GM21723 (cell line): ENCODE data around the gene NACA.
"Not testable (repeated sequence)": the region's sequence is repeated elsewhere in the genome, so short reads cannot be mapped to it uniquely, and the experiment has no call there.

Experiments
- ATAC-seq: cut with Tn5 transposase; IDR thresholded peaks from one replicate; pipeline ENCODE4 v1.9.1; 2021; ENCODE audit warnings: mild to moderate bottlenecking, moderate library complexity; ENCODE audit not compliant: unreplicated experiment

NACA gene

GRCh38 chr12:56725723-56726102, 614 bp upstream of the NACA start:
- no peak for ATAC-seq

GRCh38 chr12:56724701-56724971, 463 bp downstream of the NACA start:
- ATAC-seq, result no peak

DNA sequence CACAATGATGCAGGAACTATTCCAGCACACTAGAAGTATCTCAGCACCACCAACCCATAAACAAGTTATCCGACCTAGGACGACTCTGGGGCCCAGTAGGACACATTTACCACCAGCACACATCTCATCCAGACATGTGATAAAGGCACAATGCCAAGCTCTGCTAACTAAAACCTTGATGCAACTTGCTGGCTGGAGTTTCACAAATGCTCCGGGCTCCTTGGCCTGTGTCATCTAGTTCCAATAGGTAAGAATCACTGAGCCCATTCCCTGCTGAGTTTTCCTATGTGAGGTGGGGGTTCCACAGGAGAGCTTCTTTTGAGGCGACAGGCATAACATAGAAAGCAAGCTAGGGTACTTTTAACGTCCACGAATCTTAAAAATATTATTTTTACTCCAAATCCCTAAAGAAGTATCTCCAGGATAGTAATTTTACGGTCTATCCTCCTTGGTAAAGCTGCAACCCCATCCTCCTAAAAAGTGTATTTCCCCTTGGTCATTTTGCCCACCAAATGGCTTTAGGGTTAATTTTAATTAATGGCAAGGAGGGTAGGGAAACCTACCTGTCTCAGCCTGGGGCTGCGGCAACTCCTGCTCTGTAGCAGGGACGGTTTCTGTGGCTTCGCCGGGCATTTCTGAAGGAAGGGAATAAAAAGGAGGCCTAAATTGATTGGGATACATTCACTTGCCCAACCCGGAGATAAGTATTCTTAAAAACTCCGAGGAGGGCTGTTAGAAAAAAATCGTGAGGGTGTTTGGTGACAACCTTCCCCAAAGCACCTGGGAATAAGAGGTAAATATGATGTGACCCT, 1.0 kb downstream of the NACA start:
- ATAC-seq, result no peak

GRCh38 chr12:56723352-56723751, 1.7 kb downstream of the NACA start:
- no peak for ATAC-seq

- ATAC-seq, result no peak
Observed at GRCh38 chr12:56722832-56723231, 2.3 kb downstream of the NACA start.

- no peak for ATAC-seq
Observed at GRCh38 chr12:56721721-56722120, 3.4 kb downstream of the NACA start.

GRCh38 chr12:56721216-56721615, 3.9 kb downstream of the NACA start:
- no peak for ATAC-seq

GRCh38 chr12:56720731-56721151, 4.4 kb downstream of the NACA start:
- no peak for ATAC-seq

DNA sequence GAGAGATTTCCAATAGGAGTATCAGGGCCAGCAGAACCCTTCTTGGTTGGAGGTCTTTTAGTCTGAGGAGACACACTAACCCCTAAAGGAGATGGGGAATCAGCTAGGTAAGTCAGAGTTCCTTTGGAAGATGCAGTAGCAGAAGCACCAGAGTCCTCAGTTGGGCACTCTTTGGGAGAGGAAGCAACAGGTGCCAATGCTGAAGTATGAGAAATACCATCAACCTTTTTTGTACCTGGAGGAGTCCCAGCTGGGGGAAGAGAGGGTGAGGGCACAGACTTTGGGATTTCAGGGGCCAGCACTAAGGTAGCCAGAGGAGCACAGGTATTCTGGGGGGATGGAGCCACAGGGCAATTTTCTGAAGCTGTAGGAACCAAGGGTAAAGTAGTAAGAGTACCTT, 6.0 kb downstream of the NACA start:
- ATAC-seq, result no peak

- no peak for ATAC-seq
Observed at GRCh38 chr12:56718636-56719035, 6.5 kb downstream of the NACA start.

GRCh38 chr12:56718149-56718548, 7.0 kb downstream of the NACA start:
- no peak for ATAC-seq

- ATAC-seq, result no peak
Observed at GRCh38 chr12:56716933-56717880, 7.9 kb downstream of the NACA start.

GRCh38 chr12:56716458-56716857, 8.6 kb downstream of the NACA start:
- no peak for ATAC-seq

- no peak for ATAC-seq
Observed at GRCh38 chr12:56715798-56716197, 9.3 kb downstream of the NACA start.

- no peak for ATAC-seq
Observed at GRCh38 chr12:56714431-56714929, 10.6 kb downstream of the NACA start.

DNA sequence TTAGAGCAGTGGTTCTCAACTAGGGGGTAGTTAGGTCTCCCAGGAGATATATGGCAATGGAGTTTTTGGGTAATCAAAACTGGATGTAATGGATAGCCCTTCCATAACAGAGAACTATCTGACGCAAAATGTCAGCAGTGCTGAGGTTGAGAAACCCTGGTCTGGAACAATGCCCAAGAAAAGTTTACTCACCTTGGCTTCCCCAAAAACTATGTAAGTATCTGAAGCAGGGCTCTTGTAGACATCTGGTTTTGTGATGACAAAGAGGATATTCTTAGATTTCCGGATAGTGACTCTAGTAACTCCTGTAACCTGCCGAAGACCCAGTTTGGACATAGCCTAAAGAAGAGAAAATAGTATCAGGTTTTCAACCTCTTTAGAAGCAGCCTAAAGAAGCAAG, 11.8 kb downstream of the NACA start:
- ATAC-seq, result no peak

- no peak for ATAC-seq
Observed at GRCh38 chr12:56709759-56710376, 15.2 kb downstream of the NACA start.

- not testable (repeated sequence) for ATAC-seq
Observed at GRCh38 chr12:56704522-56704921, 20.6 kb downstream of the NACA start.

DNA sequence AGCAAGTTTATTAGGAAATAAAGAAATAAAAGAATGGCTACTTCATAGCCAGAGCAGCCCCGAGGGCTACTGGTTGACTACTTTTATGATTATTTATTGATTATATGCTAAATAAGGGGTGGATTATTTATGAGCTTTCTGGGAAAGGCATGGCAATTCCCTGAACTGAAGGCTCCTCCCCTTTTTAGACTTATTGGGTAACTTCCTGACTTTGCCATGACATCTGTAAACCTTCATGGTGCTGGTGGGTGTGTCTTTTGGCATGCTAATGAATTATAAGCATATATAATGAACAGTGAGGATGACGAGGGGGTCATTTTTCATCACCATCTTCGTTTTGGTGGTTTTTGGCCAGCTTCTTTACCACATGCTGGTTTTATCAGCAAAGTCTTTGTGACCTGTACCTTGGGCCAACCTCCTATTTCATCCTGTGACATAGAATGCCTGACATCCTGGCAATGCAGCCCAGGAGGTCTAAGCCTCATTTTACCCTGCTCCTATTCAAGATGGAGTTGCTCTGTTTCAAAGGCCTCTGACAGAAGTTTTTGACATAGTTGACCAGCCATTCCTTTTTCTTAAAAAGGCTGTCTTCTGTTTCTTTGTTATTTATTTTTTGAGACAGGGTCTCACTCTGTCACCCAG, 26.0 kb downstream of the NACA start:
- no peak for ATAC-seq

- ATAC-seq, result no peak
Observed at GRCh38 chr12:56695327-56696101, 29.6 kb downstream of the NACA start.
